SK-N-SH treated with all-trans-retinoic acid at 6 μM for 48 hours (cell line): ENCODE data around the gene TRMT11.

Source experiments
- ARNTL ChIP-seq: fragments of 450-650 bp; formaldehyde crosslinking; IDR thresholded peaks from 2 replicates; pipeline ENCODE4 v1.5.0; 2020; ENCODE audit warnings: low read depth, mild to moderate bottlenecking, moderate library complexity, borderline replicate concordance
- BACH2 ChIP-seq: fragments of 250-450 bp; sonication (Bioruptor Pico); IDR thresholded peaks from 2 replicates; pipeline ENCODE4 v1.9.0; 2021; ENCODE audit warnings: mild to moderate bottlenecking, borderline replicate concordance
- CREB5 ChIP-seq: fragments of 250-450 bp; sonication (Bioruptor Pico); IDR thresholded peaks from 2 replicates; pipeline ENCODE4 v1.5.1; 2020; ENCODE audit warnings: low read depth, mild to moderate bottlenecking, moderate library complexity
- CSDC2 ChIP-seq: fragments of 250-450 bp; sonication (Bioruptor Pico); IDR thresholded peaks from 2 replicates; pipeline ENCODE4 v1.5.0; 2020; ENCODE audit warnings: mild to moderate bottlenecking, moderate library complexity
- ESRRG ChIP-seq: fragments of 250-450 bp; sonication (Bioruptor Pico); IDR thresholded peaks from 2 replicates; pipeline ENCODE4 v1.6.1; 2021; ENCODE audit warnings: mild to moderate bottlenecking
- OSR1 ChIP-seq: fragments of 250-450 bp; sonication (Bioruptor Pico); IDR thresholded peaks from 2 replicates; pipeline ENCODE4 v1.8.0; 2022; ENCODE audit warnings: moderate library complexity, mild to moderate bottlenecking, inconsistent platforms
- POU6F1 ChIP-seq: fragments of 250-450 bp; sonication (Bioruptor Pico); IDR thresholded peaks from 2 replicates; pipeline ENCODE4 v1.8.0; 2021; ENCODE audit warnings: low read depth, mild to moderate bottlenecking, moderate library complexity, borderline replicate concordance
- TSHZ2 ChIP-seq: fragments of 250-450 bp; sonication (Bioruptor Pico); IDR thresholded peaks from 2 replicates; pipeline ENCODE4 v1.5.0; 2020; ENCODE audit warnings: mild to moderate bottlenecking, moderate library complexity
- ZFP30 ChIP-seq: fragments of 450-650 bp; formaldehyde crosslinking; IDR thresholded peaks from 2 replicates; pipeline ENCODE4 v1.5.0; 2022; ENCODE audit warnings: mild to moderate bottlenecking, moderate library complexity

- TF ChIP-seq ARNTL (CRISPR knock-in tag) (no peak), OSR1 (CRISPR knock-in tag) (no peak), ESRRG (no peak), TSHZ2 (peak; percentile 61; the same call in 1 of the 2 replicates), CREB5 (CRISPR knock-in tag) (no peak), BACH2 (CRISPR knock-in tag) (no peak), POU6F1 (CRISPR knock-in tag) (no peak), CSDC2 (CRISPR knock-in tag) (no peak), ZFP30 (no peak)
Observed at GRCh38 chr6:125956506-125957390, 29.6 kb upstream of the TRMT11 start, which contains the start of gene HINT3.
